ENCODE measurements around the gene KRTAP12-4.
"Not testable (repeated sequence)": the region's sequence is repeated elsewhere in the genome, so short reads cannot be mapped to it uniquely, and the experiment has no call there.

The KRTAP12-4 gene

DNA sequence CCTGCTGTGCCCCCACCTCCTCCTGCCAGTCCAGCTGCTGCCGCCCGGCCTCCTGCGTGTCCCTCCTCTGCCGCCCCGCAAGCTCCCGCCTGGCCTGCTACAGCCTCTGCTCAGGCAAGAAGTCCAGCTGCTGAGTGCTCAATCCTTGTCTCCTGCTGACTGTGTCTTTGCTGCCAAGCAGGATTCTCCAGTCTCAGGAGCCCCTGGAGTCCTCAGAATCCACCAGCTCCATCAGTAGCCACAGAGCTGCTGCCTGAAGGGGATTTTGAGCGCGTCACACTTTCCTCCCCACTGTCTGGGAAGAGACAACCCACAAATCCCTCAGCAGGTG lies 7.3 kb downstream of the KRTAP12-4 start:
- H3K27ac Mint-ChIP-seq (ENCODE audit: low read depth): peak overlapping the region; percentile 49
- peaks cover 8% of the 10 kb centered on the region for H3K9me3 Mint-ChIP-seq
- H3K27me3 Mint-ChIP-seq: no peaks in the 10 kb centered on the region
- no peak overlapping the region for H3K4me3 Mint-ChIP-seq
- no peak for ATAC-seq (replicated peaks; ENCODE audit: extremely low read depth, poor library complexity, severe bottlenecking)
- no peak for DNase-seq (ENCODE audit: low spot score in 2 of 2)
- no peaks in the 10 kb centered on the region for H3K36me3 Mint-ChIP-seq (ENCODE audit: insufficient read depth)
- peaks cover 22% of the 10 kb centered on the region for H3K4me1 Mint-ChIP-seq

DNA sequence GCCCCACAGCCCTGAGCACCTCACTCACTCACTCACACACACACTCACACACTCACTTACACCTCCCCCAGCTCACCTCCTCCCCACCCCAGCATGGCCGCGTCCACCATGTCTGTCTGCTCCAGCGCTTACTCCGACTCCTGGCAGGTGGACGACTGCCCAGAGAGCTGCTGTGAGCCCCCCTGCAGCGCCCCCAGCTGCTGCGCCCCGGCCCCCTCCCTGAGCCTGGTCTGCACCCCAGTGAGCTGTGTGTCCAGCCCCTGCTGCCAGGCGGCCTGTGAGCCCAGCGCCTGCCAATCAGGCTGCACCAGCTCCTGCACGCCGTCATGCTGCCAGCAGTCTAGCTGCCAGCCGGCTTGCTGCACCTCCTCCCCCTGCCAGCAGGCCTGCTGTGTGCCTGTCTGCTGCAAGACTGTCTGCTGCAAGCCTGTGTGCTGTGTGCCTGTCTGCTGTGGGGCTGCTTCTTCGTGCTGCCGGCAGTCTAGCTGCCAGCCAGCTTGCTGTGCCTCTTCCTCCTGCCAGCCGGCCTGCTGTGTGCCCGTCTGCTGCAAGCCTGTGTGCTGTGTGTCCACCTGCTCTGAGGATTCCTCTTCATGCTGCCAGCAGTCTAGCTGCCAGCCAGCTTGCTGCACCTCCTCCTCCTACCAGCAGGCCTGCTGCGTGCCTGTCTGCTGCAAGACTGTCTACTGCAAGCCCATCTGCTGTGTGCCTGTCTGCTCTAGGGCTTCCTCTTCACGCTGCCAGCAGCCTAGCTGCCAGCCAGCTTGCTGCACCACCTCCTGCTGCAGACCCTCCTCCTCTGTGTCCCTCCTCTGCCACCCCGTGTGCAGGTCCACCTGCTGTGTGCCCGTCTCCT lies 7.9 kb downstream of the KRTAP12-4 start, which contains the start of gene KRTAP10-11:
KRTAP10-11 (plus strand) TSS at position 49 of the 856 bp plus-strand sequence; CDS start at position 94, 45 bp downstream.
- not testable (repeated sequence) for H3K4me3 Mint-ChIP-seq; H3K36me3 Mint-ChIP-seq (ENCODE audit: insufficient read depth); H3K27me3 Mint-ChIP-seq; H3K9me3 Mint-ChIP-seq; DNase-seq (ENCODE audit: low spot score in 2 of 2); ATAC-seq (replicated peaks; ENCODE audit: extremely low read depth, poor library complexity, severe bottlenecking)
- Mint-ChIP-seq H3K4me1 (peaks cover 22% of the 10 kb centered on the region), H3K27ac (ENCODE audit: low read depth) (peak within 1 kb of the TSS; percentile 49)

DNA sequence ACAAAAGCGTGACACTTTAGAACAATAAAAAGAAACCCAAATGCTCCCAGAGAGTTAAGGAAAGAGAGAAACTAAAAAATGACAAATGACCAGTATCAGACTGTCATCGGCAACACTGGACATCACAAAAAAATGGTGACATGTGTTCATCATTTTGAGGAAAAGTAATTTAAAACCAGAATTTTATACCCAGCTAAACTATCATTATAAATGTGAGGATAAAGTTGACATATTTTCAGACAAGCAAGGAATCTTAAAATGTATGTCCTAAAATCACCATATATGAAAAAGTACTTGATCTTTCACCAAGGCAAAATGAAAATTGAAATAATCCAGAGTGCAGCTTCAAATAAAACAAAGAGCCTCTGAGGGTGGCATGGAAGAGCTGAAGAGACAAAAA lies 9.6 kb downstream of the KRTAP12-4 start:
- peaks cover 16% of the 10 kb centered on the region for H3K9me3 Mint-ChIP-seq
- no peak overlapping the region for H3K27ac Mint-ChIP-seq (ENCODE audit: low read depth)
- no peak for DNase-seq (ENCODE audit: low spot score in 2 of 2)
- H3K27me3 Mint-ChIP-seq: no peaks in the 10 kb centered on the region
- no peak for ATAC-seq (replicated peaks; ENCODE audit: extremely low read depth, poor library complexity, severe bottlenecking)
- peaks cover 14% of the 10 kb centered on the region for H3K4me1 Mint-ChIP-seq
- H3K36me3 Mint-ChIP-seq (ENCODE audit: insufficient read depth): no peaks in the 10 kb centered on the region
- no peak overlapping the region for H3K4me3 Mint-ChIP-seq

DNA sequence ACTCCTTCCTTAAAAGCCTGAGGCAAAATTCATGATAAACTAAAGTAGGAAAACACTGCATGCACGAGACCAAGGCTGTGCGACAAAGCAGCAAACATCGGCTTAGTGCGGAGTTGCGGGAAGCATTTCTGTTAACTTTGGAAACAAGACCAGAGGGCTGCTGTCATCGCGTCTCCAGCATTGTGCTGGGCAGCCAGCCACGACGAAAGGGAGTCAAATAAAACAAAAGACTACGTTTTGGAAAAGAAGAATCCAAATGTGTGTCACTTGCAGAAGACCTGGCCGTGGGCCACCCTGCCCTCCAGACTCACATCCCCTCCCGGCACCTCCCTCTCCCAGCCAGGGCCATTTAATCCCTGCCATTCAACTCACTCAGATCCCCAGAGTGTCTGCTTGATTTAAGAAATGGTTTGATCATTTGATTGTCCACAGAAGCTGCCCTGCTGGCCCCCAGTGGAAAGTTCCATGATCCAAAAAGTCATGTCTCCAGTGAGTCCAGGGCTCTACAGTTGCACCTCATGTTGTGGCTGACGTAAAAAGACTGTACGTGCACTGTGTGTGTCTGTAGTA lies 10.6 kb downstream of the KRTAP12-4 start:
- Mint-ChIP-seq H3K36me3 (ENCODE audit: insufficient read depth) (no peaks in the 10 kb centered on the region), H3K4me3 (no peak overlapping the region), H3K9me3 (peaks cover 16% of the 10 kb centered on the region), H3K27ac (ENCODE audit: low read depth) (no peak overlapping the region), H3K27me3 (no peaks in the 10 kb centered on the region), H3K4me1 (peaks cover 8% of the 10 kb centered on the region)
- DNase-seq (ENCODE audit: low spot score in 2 of 2) (no peak), ATAC-seq (replicated peaks; ENCODE audit: extremely low read depth, poor library complexity, severe bottlenecking) (no peak)

DNA sequence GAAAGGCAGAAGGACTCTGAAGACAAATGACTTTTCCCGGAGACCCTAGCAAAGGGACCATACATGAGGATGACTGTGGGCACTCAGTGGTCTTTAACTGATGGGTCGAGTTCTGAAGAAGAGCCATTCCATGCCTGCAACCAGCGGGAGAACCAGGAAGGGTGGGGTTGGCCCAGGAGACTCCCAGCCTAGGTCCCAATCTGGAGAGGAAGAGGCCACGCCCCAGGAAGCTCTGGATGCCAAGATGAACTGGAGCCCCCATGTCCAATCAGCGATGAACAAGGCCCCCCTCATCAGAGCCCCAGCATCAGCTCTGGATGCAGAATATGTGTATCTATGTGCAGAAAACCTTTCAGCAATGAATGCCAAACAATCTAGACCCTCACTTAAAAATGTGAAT lies 13.7 kb downstream of the KRTAP12-4 start:
- Mint-ChIP-seq H3K27ac (ENCODE audit: low read depth) (no peak overlapping the region), H3K4me1 (peaks cover 6% of the 10 kb centered on the region), H3K27me3 (no peaks in the 10 kb centered on the region), H3K4me3 (no peak overlapping the region), H3K9me3 (peaks cover 16% of the 10 kb centered on the region), H3K36me3 (ENCODE audit: insufficient read depth) (no peaks in the 10 kb centered on the region)
- no peak for DNase-seq (ENCODE audit: low spot score in 2 of 2)
- no peak for ATAC-seq (replicated peaks; ENCODE audit: extremely low read depth, poor library complexity, severe bottlenecking)

DNA sequence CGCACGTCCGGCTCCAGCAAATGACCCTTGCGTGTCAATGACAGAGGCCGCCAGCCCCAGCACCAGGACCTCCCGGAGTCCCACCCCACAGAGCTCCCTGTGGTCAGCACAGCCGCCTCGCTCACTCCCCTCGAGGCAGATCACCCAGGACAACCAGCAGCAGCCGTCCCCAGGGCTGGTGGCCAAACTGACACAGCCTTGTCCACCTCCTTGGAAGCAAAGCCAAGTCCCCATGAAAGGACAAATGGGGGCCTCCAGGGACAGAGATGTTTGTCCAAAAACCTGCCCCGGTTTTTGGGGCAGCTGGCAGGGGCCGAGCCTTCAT lies 15.2 kb downstream of the KRTAP12-4 start:
- no peak for ATAC-seq (replicated peaks; ENCODE audit: extremely low read depth, poor library complexity, severe bottlenecking)
- DNase-seq (ENCODE audit: low spot score in 2 of 2): no peak
- H3K27me3 Mint-ChIP-seq: no peaks in the 10 kb centered on the region

DNA sequence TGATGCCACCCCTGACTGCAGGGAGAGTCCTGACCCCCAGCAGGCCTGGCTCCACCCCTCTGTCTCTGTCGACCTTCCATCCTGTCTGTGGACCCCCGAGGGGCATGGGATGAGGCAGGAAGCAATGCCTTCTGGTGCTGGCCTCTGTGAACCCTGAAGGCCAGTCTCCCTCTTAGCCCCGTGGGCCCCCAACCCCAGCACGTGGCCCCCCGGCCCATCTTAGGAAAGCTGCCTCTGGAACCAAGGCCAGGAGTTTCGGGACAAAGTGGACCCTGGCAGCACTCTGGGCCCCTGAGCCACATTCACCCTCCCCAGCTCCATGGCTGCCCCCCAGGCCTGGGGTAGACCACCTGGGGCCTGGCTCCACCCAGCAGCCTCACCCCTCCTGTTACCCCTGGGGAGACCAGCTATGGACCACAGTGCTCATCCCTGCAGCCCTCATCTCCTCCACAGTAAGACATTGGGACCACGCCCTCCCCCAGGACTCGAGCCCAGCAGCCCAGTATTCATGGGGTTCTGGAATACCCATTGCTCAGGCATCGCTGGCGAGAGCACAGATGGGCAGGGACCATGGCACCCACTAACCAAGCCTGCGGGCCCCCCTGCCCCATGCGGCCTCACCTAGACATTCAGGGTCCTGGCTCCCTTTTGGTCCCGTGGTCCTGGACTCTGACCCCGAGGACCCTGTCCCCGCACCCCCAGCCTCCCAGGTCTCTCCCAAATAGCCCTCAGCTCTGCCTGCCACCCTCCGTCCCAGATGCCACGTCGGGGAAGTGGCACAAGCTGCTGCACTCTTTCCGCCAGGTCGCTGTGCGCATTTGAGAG lies 15.7 kb downstream of the KRTAP12-4 start:
- H3K9me3 Mint-ChIP-seq; H3K36me3 Mint-ChIP-seq (ENCODE audit: insufficient read depth); H3K27ac Mint-ChIP-seq (ENCODE audit: low read depth); H3K4me1 Mint-ChIP-seq; H3K4me3 Mint-ChIP-seq; DNase-seq (ENCODE audit: low spot score in 2 of 2); H3K27me3 Mint-ChIP-seq; ATAC-seq (replicated peaks; ENCODE audit: extremely low read depth, poor library complexity, severe bottlenecking): not testable (repeated sequence)

More for the DNA sequence above, 15.2 kb downstream of the KRTAP12-4 start:
- Mint-ChIP-seq H3K4me3 (no peak overlapping the region), H3K27ac (ENCODE audit: low read depth) (no peak overlapping the region), H3K9me3 (peaks cover 9% of the 10 kb centered on the region), H3K36me3 (ENCODE audit: insufficient read depth) (no peaks in the 10 kb centered on the region), H3K4me1 (peaks cover 6% of the 10 kb centered on the region)

DNA sequence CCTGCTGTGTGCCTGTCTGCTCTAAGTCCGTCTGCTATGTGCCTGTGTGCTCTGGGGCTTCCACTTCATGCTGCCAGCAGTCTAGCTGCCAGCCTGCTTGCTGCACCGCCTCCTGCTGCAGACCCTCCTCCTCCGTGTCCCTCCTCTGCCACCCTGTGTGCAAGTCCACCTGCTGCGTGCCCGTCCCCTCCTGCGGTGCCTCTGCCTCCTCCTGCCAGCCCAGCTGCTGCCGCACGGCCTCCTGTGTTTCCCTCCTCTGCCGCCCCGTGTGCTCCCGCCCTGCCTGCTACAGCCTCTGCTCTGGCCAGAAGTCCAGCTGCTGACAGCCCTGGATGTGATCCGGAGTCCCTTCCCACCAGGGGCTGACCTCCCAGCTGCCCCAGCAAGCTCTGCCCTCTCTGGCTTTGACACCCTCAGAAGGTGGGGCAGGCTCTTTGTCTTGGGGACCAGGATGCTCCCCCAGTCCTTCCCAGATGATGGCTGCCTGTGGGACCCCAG lies 16.6 kb downstream of the KRTAP12-4 start:
- H3K36me3 Mint-ChIP-seq (ENCODE audit: insufficient read depth); H3K27ac Mint-ChIP-seq (ENCODE audit: low read depth); H3K4me1 Mint-ChIP-seq; H3K27me3 Mint-ChIP-seq; ATAC-seq (replicated peaks; ENCODE audit: extremely low read depth, poor library complexity, severe bottlenecking); DNase-seq (ENCODE audit: low spot score in 2 of 2); H3K4me3 Mint-ChIP-seq: not testable (repeated sequence)
- H3K9me3 Mint-ChIP-seq: peaks cover 14% of the 10 kb centered on the region

DNA sequence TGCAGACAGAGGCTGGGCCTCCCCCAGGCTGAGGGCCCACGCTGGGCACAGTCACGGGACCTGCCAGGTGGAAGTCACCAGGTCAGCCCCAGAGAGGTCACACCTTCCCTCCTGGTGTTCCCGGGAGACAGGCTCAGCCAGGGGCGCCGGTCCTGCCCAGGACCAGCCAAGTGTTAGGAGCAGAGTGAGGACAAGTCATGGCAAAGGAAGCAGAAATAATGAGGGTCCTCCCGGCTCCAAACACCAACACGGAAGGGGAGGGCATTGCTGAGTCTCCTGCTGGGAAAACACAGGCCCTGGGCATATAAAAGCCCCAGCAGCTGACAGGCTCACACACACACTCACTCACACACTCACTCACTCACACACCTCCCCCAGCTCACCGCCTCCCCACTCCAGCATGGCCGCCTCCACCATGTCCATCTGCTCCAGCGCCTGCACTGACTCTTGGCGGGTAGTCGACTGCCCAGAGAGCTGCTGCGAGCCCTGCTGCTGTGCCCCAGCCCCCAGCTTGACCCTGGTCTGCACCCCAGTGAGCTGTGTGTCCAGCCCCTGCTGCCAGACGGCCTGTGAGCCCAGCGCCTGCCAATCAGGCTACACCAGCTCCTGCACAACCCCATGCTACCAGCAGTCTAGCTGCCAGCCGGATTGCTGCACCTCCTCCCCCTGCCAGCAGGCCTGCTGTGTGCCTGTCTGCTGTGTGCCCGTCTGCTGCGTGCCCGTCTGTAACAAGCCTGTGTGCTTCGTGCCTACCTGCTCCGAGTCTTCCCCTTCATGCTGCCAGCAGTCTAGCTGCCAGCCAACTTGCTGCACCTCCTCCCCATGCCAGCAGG lies 17.2 kb downstream of the KRTAP12-4 start, which contains the start of gene KRTAP10-10:
KRTAP10-10 (plus strand) TSS at position 339 of the 833 bp plus-strand sequence; CDS start at position 401, 62 bp downstream.
- H3K9me3 Mint-ChIP-seq: peaks cover 14% of the 10 kb centered on the region
- no peak within 1 kb of the TSS for H3K4me3 Mint-ChIP-seq
- no peak for ATAC-seq (replicated peaks; ENCODE audit: extremely low read depth, poor library complexity, severe bottlenecking)
- no peak within 1 kb of the TSS for H3K27ac Mint-ChIP-seq (ENCODE audit: low read depth)
- peaks cover 2% of the 10 kb centered on the region for H3K36me3 Mint-ChIP-seq (ENCODE audit: insufficient read depth)
- H3K27me3 Mint-ChIP-seq: no peaks in the 10 kb centered on the region
- H3K4me1 Mint-ChIP-seq: peaks cover 6% of the 10 kb centered on the region
- DNase-seq (ENCODE audit: low spot score in 2 of 2): peak in 1 of 2 donors; percentile 9

DNA sequence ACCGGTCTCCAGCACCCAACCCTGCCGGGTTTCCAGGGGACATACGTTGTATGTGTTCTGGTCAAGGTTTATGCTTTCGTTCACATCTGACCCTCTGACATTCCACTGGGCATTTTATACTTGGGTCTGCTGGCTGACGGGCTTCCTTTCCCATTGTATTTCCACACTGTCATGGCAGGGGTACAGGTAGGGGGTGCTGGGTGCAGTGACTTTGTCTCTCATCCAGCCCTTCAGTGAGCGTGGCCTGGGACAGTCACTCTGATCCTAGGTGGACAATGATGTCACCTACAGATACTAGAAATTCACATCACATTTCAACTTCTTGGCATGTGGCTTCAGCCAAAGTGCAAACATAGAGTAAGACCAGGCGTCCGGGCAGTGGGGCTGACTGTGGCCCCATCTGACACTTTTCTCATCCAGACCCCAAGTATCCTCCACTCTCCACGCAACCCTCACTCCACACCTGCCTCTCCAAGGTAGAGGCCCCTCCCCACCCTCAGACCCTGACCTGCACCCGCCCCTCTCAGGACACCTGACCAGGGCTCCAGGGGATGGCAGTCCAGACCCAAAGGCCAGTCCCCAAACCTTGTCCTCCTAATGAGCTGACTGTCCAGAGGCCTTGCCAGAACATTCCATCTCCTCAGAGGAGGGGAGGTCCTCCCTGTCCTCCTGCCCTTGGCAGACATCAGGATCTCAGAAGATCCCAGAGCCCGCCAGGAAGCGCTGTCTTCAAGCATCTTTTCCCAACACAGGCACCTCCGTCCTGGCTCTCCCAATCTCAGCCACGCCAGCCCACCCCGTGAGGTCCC lies 18.0 kb downstream of the KRTAP12-4 start:
- Mint-ChIP-seq H3K4me3 (no peak overlapping the region), H3K27ac (ENCODE audit: low read depth) (no peak overlapping the region), H3K27me3 (no peaks in the 10 kb centered on the region), H3K4me1 (peaks cover 6% of the 10 kb centered on the region), H3K36me3 (ENCODE audit: insufficient read depth) (peaks cover 2% of the 10 kb centered on the region), H3K9me3 (peaks cover 21% of the 10 kb centered on the region)
- ATAC-seq (replicated peaks; ENCODE audit: extremely low read depth, poor library complexity, severe bottlenecking): no peak
- peak in 1 of 2 donors; percentile 12 for DNase-seq (ENCODE audit: low spot score in 2 of 2)

DNA sequence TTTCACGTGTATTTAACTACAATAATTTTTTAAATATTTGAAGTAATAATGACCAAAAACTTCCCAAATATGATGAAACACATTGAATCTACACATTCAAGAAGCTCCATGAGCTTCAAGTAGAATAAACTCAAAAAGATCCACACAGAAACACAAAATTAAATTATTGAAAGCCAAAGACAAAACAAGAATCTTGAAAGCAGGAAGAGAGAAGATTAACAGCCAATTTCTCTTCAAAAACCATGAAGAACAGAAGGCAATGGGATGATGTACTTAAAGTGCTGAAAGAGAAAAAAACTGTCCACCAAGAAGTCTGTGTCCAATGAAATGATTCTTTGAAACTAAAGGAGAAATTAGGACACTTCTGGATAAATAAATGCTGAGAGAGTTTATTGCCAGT lies 22.4 kb downstream of the KRTAP12-4 start:
- no peak for ATAC-seq (replicated peaks; ENCODE audit: extremely low read depth, poor library complexity, severe bottlenecking)
- Mint-ChIP-seq H3K27me3 (no peaks in the 10 kb centered on the region), H3K36me3 (ENCODE audit: insufficient read depth) (peaks cover 5% of the 10 kb centered on the region), H3K4me1 (peaks cover 30% of the 10 kb centered on the region), H3K4me3 (no peak overlapping the region), H3K27ac (ENCODE audit: low read depth) (peak overlapping the region; percentile 83), H3K9me3 (peaks cover 34% of the 10 kb centered on the region)
- no peak for DNase-seq (ENCODE audit: low spot score in 2 of 2)
